ENCODE data around the gene COL6A5. TPM values are rescaled to one million over a fixed set of nuclear protein-coding genes. Genes with fewer than 3 reads are reported as not detected.

COL6A5 gene
- total and polyA plus RNA-seq, 9 of the 15 experiments (the other 6 are each of a cell fraction or from before 2014, with no cell fraction given), result 1.5 to 9.7 (median 5.6) TPM

DNA sequence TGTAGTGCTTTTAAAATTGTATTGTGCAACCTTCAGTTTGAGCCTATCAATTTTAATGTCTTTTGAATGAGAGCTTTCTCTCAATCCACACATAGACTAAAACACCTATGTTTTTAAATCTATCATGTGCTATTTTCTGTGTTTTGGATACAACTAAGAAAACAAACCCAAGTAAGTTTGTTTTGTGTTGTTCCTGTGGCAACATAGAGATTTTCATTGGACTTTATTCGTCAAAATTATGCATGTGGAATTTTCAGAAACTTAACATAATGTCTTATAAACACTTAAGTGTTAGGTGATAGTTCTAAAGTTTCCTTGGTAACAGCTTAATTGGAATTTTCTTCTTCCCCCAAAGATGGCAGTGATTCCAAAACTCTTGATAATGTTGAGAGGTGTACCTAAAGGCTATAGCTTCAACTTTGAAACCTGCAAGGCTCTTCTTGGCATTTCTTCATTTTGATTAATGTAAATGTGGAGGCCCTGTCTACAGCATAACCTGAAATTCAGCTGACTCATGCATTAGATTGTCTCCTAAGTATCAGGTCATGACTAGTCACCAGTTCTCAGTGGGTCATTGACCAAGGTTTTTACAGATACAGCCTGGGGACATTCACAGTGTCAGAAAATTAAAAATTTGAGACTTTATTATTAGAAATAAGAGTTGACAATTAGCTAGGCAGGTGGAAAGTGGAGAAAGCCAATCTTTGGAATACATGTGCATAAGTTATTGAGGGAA is 44.4 kb downstream of the COL6A5 start (continued):
- TF ChIP-seq NFE2L1 (tag; IDR thresholded peaks at IDR 0.05; ENCODE audit: borderline replicate concordance, low read depth), result peak; percentile 88
- TF ChIP-seq LEF1 (IDR thresholded peaks at IDR 0.05), result 0 out of 2 replicates have a peak, but pooled peaks have one; percentile 36
- peak; percentile 54; the same call in 1 of the 2 replicates for TF ChIP-seq SMARCE1 (IDR thresholded peaks at IDR 0.05)
- TF ChIP-seq DPF2 (IDR thresholded peaks at IDR 0.05), result peak; percentile 72
- peak; percentile 99 for TF ChIP-seq ZNF316 (IDR thresholded peaks at IDR 0.05)
- TF ChIP-seq MAFF (IDR thresholded peaks at IDR 0.05; ENCODE audit: low read length), result peak; percentile 95
- TF ChIP-seq PHF8 (IDR thresholded peaks at IDR 0.05; ENCODE audit: borderline replicate concordance, low read length), result no peak
- TF ChIP-seq HDAC6 (IDR thresholded peaks at IDR 0.05; ENCODE audit: low read depth, low read length), result no peak
- TF ChIP-seq, protein P1, sequence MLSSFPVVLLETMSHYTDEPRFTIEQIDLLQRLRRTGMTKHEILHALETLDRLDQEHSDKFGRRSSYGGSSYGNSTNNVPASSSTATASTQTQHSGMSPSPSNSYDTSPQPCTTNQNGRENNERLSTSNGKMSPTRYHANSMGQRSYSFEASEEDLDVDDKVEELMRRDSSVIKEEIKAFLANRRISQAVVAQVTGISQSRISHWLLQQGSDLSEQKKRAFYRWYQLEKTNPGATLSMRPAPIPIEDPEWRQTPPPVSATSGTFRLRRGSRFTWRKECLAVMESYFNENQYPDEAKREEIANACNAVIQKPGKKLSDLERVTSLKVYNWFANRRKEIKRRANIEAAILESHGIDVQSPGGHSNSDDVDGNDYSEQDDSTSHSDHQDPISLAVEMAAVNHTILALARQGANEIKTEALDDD (IDR thresholded peaks at IDR 0.05), result peak; percentile 96
- no peak for TF ChIP-seq PTRF (tag; IDR thresholded peaks at IDR 0.05)

DNA sequence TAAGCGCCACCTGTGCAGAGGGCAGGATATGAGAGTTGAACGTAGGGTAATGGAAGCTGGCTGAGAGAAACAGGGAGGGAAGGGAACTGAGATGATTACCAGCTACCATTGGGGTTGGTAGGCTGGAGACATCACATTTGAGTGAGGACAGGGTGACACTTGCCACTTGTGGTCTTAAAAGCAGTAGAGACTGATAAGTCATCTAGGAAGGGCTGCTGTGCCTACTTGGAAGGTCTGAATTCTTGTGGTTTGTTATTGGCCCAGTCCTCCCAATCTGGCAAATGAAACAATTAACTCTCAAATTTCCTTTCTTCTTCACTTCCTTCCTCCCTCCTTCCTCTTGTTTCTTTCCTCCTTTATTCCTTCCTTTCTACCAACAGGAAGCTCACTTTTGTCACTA is 46.8 kb downstream of the COL6A5 start:
- no peaks in the 10 kb centered on the region for H4K20me1 ChIP-seq (replicated peaks; ENCODE audit: control insufficient read depth, insufficient read depth, low read length)
- FAIRE-seq (peak; percentile 55), ATAC-seq (no peak), DNase-seq (ENCODE audit: extremely low read depth in 1 of 4, low spot score in 3 of 4) (no peak)
- H3K27me3 ChIP-seq (ENCODE audit: control insufficient read depth in 2 of 2, insufficient read depth in 2 of 2, low read length in 2 of 2), result no peaks in the 10 kb centered on the region
- no peak overlapping the region for H3K4me3 ChIP-seq
- WGBS (ENCODE audit: insufficient coverage, low coverage, missing lambda C conversion rate), result 94% methylated on average over 2 of the region's 2 CpGs
- H2AFZ ChIP-seq (ENCODE audit: low read depth, low read length), result no peak overlapping the region
- no peaks in the 10 kb centered on the region for H3K9me1 ChIP-seq (ENCODE audit: control insufficient read depth, insufficient read depth, low read length)
- H3K9ac ChIP-seq (ENCODE audit: insufficient read depth in 1 of 2, low read depth in 2 of 2, low read length in 2 of 2), result no peak overlapping the region
- peaks cover 10% of the 10 kb centered on the region; the same call in 2 of the 3 replicates for H3K79me2 ChIP-seq (ENCODE audit: control insufficient read depth, insufficient read depth, low read length)
- H3K4me2 ChIP-seq (ENCODE audit: insufficient read depth, low read length), result no peak overlapping the region
- peaks cover 0 to 45% of the 10 kb centered on the region in 2 experiments; a peak in 4 of 5 replicates for H3K4me1 ChIP-seq (replicated peaks in 1 of 2; ENCODE audit: control insufficient read depth in 2 of 2, insufficient read depth in 2 of 2, low read length in 2 of 2)
- peaks cover 14% of the 10 kb centered on the region; the same call in 2 of the 3 replicates for H3K36me3 ChIP-seq (ENCODE audit: control insufficient read depth, insufficient read depth, low read length)
- CTCF ChIA-PET (ENCODE audit: low intra/inter-chr PET ratio), result no interaction called here
- intact Hi-C loops (cut with micrococcal nuclease), result no loop called here
- in situ Hi-C loops (cut with MboI), result no loop called here
- no peaks in the 10 kb centered on the region for H3K9me3 ChIP-seq (replicated peaks; ENCODE audit: control insufficient read depth, insufficient read depth, low read depth, low read length)
- POLR2A ChIA-PET, result no interaction called here
- no peak overlapping the region for H3K27ac ChIP-seq (ENCODE audit: extremely low read depth, low read depth, low read length)
- no TSS peak for BruUV-seq (replicated peaks)
- TF ChIP-seq, protein P2, sequence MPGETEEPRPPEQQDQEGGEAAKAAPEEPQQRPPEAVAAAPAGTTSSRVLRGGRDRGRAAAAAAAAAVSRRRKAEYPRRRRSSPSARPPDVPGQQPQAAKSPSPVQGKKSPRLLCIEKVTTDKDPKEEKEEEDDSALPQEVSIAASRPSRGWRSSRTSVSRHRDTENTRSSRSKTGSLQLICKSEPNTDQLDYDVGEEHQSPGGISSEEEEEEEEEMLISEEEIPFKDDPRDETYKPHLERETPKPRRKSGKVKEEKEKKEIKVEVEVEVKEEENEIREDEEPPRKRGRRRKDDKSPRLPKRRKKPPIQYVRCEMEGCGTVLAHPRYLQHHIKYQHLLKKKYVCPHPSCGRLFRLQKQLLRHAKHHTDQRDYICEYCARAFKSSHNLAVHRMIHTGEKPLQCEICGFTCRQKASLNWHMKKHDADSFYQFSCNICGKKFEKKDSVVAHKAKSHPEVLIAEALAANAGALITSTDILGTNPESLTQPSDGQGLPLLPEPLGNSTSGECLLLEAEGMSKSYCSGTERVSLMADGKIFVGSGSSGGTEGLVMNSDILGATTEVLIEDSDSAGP (CRISPR knock-in tag; IDR thresholded peaks at IDR 0.05), result no peak
- TF ChIP-seq, protein P3, sequence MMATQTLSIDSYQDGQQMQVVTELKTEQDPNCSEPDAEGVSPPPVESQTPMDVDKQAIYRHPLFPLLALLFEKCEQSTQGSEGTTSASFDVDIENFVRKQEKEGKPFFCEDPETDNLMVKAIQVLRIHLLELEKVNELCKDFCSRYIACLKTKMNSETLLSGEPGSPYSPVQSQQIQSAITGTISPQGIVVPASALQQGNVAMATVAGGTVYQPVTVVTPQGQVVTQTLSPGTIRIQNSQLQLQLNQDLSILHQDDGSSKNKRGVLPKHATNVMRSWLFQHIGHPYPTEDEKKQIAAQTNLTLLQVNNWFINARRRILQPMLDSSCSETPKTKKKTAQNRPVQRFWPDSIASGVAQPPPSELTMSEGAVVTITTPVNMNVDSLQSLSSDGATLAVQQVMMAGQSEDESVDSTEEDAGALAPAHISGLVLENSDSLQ (IDR thresholded peaks at IDR 0.05), result 0 out of 2 replicates have a peak, but pooled peaks have one; percentile 41
- peak; percentile 45 for TF ChIP-seq MEIS2 (IDR thresholded peaks at IDR 0.05; ENCODE audit: partially characterized antibody)
- TF ChIP-seq, protein P1 (IDR thresholded peaks at IDR 0.05), result no peak
- TF ChIP-seq, protein P4, sequence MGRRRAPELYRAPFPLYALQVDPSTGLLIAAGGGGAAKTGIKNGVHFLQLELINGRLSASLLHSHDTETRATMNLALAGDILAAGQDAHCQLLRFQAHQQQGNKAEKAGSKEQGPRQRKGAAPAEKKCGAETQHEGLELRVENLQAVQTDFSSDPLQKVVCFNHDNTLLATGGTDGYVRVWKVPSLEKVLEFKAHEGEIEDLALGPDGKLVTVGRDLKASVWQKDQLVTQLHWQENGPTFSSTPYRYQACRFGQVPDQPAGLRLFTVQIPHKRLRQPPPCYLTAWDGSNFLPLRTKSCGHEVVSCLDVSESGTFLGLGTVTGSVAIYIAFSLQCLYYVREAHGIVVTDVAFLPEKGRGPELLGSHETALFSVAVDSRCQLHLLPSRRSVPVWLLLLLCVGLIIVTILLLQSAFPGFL (CRISPR knock-in tag; IDR thresholded peaks at IDR 0.05), result no peak

All from K562 (cell line).